DOHH2 (cell line): ENCODE data around the gene NUP50.

ENCODE experiments used
- H3F3A ChIP-seq: fragments of 200-600 bp; sonication (generic), shearing (Covaris generic); 2 replicates; pipeline ENCODE4 v1.6.0; 2016; ENCODE audit warnings: antibody characterized with exemption, mild to moderate bottlenecking; ENCODE audit not compliant: control insufficient read depth, insufficient read depth
- H3K27ac ChIP-seq: fragments of 200-600 bp; sonication (generic); 2 replicates; pipeline ENCODE4 v1.5.1; 2014; ENCODE audit warnings: low read depth, mild to moderate bottlenecking, low read length, moderate library complexity
- H3K27me3 ChIP-seq: fragments of 200-600 bp; sonication (generic); 2 replicates; pipeline ENCODE4 v1.6.1; 2014; ENCODE audit warnings: mild to moderate bottlenecking, low read length, mixed read lengths; ENCODE audit not compliant: control insufficient read depth
- H3K36me3 ChIP-seq: fragments of 200-600 bp; sonication (generic); 2 replicates; pipeline ENCODE4 v1.6.1; 2014; ENCODE audit warnings: mild to moderate bottlenecking, low read length, moderate library complexity, mixed read lengths; ENCODE audit not compliant: control insufficient read depth
- H3K4me1 ChIP-seq: fragments of 200-600 bp; sonication (generic); 2 replicates; pipeline ENCODE4 v1.6.1; 2014; ENCODE audit warnings: mild to moderate bottlenecking, low read length, mixed read lengths; ENCODE audit not compliant: control insufficient read depth
- H3K4me2 ChIP-seq: fragments of 200-600 bp; sonication (generic); 2 replicates; pipeline ENCODE4 v1.6.0; 2014; ENCODE audit warnings: mild to moderate bottlenecking, low read length, moderate library complexity
- H3K4me3 ChIP-seq: fragments of 200-600 bp; sonication (generic); 2 replicates; pipeline ENCODE4 v1.5.1; 2014; ENCODE audit warnings: mild to moderate bottlenecking, low read length, mixed read lengths
- H3K79me2 ChIP-seq: fragments of 200-600 bp; sonication (generic); 2 replicates; pipeline ENCODE4 v1.6.1; 2014; ENCODE audit warnings: mild to moderate bottlenecking, low read length, mixed read lengths; ENCODE audit not compliant: control insufficient read depth
- H3K9me2 ChIP-seq: fragments of 200-600 bp; sonication (generic); replicated peaks from 2 replicates; pipeline ENCODE4 v1.6.1; 2014; ENCODE audit warnings: mild to moderate bottlenecking, low read length, mixed read lengths; ENCODE audit not compliant: control insufficient read depth
- H3K9me3 ChIP-seq: fragments of 200-600 bp; sonication (generic); 2 replicates; pipeline ENCODE4 v1.6.1; 2014; ENCODE audit warnings: antibody characterized with exemption, low read length, mixed read lengths; ENCODE audit not compliant: control insufficient read depth, insufficient read depth
- H4K20me1 ChIP-seq: fragments of 200-600 bp; sonication (generic); 2 replicates; pipeline ENCODE4 v1.6.0; 2014; ENCODE audit warnings: low read depth, mild to moderate bottlenecking, antibody characterized with exemption, low read length, moderate library complexity; ENCODE audit not compliant: control insufficient read depth, insufficient read depth
- EZH2phosphoT487 ChIP-seq: fragments of 200-600 bp; sonication (generic); IDR thresholded peaks from 2 replicates; pipeline ENCODE4 v1.6.1; 2017; ENCODE audit warnings: borderline replicate concordance, mild to moderate bottlenecking, antibody characterized with exemption, low read length, moderate library complexity, mixed read lengths
- TF ChIP-seq, protein P1 (sequence below): fragments of 200-600 bp; sonication (generic); IDR thresholded peaks from one replicate; pipeline ENCODE4 v1.5.1; 2014; ENCODE audit warnings: antibody characterized with exemption, mild to moderate bottlenecking, low read depth, low read length; ENCODE audit not compliant: poor library complexity, severe bottlenecking

The NUP50 gene

DNA sequence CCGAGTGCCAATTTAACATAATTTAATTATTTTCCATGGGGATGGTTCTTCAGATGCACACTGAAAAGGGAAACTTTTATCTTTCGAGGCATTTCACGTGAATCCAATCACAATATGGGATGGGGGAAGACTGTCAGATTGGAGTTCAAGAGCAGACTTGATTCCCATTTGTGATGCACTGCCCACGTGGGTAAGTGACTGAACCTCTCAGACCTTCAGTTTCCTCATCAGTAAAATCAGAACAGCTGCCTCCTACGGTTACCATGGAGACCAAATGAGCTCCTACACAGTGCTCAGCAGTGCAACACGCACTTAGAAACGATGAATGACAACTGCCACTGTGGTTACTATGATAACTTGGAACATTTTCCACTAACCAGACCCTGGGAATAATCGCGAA, 55.3 kb downstream of the NUP50 start:
- no peaks in the 10 kb centered on the region for H3K36me3 ChIP-seq
- H3K79me2 ChIP-seq, result peaks cover 85% of the 10 kb centered on the region
- no peaks in the 10 kb centered on the region for H3K9me3 ChIP-seq
- H3K4me1 ChIP-seq, result peaks cover 25% of the 10 kb centered on the region
- no peaks in the 10 kb centered on the region for H3K27me3 ChIP-seq
- H3K4me3 ChIP-seq, result no peak overlapping the region
- no peak overlapping the region for H3K27ac ChIP-seq
- no peaks in the 10 kb centered on the region for H3K9me2 ChIP-seq
- no peaks in the 10 kb centered on the region for H3F3A ChIP-seq
- peaks cover 20% of the 10 kb centered on the region for H4K20me1 ChIP-seq
- TF ChIP-seq, protein P1, sequence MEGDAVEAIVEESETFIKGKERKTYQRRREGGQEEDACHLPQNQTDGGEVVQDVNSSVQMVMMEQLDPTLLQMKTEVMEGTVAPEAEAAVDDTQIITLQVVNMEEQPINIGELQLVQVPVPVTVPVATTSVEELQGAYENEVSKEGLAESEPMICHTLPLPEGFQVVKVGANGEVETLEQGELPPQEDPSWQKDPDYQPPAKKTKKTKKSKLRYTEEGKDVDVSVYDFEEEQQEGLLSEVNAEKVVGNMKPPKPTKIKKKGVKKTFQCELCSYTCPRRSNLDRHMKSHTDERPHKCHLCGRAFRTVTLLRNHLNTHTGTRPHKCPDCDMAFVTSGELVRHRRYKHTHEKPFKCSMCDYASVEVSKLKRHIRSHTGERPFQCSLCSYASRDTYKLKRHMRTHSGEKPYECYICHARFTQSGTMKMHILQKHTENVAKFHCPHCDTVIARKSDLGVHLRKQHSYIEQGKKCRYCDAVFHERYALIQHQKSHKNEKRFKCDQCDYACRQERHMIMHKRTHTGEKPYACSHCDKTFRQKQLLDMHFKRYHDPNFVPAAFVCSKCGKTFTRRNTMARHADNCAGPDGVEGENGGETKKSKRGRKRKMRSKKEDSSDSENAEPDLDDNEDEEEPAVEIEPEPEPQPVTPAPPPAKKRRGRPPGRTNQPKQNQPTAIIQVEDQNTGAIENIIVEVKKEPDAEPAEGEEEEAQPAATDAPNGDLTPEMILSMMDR, result no peak
- no peak for TF ChIP-seq EZH2phosphoT487
- H3K4me2 ChIP-seq, result no peak overlapping the region

DNA sequence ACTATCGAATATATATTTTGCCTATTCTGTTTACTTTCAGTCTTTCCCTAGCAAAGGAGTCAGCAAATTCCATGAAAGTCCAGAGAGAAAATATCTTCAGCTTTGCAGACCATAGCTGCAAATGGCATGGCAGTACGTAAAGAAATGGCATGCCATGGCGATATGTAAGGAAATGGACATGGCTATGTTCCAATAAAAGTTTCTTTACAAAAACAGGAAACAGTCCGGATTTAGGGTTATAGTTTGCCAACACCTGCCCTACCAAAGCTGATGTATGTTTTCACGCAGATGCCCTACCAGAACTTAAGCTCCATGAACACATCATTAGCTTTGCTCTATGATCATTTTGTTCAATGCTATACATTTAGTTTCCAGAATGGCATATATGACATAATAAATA, 57.5 kb downstream of the NUP50 start:
- TF ChIP-seq, protein P1, result no peak
- no peak for TF ChIP-seq EZH2phosphoT487
- Histone ChIP-seq H3F3A (no peaks in the 10 kb centered on the region), H3K27me3 (no peaks in the 10 kb centered on the region), H4K20me1 (peaks cover 18% of the 10 kb centered on the region), H3K9me3 (no peaks in the 10 kb centered on the region), H3K4me1 (peaks cover 20% of the 10 kb centered on the region), H3K27ac (no peak overlapping the region), H3K4me2 (no peak overlapping the region), H3K36me3 (no peaks in the 10 kb centered on the region), H3K4me3 (no peak overlapping the region), H3K79me2 (peaks cover 91% of the 10 kb centered on the region), H3K9me2 (no peaks in the 10 kb centered on the region)

DNA sequence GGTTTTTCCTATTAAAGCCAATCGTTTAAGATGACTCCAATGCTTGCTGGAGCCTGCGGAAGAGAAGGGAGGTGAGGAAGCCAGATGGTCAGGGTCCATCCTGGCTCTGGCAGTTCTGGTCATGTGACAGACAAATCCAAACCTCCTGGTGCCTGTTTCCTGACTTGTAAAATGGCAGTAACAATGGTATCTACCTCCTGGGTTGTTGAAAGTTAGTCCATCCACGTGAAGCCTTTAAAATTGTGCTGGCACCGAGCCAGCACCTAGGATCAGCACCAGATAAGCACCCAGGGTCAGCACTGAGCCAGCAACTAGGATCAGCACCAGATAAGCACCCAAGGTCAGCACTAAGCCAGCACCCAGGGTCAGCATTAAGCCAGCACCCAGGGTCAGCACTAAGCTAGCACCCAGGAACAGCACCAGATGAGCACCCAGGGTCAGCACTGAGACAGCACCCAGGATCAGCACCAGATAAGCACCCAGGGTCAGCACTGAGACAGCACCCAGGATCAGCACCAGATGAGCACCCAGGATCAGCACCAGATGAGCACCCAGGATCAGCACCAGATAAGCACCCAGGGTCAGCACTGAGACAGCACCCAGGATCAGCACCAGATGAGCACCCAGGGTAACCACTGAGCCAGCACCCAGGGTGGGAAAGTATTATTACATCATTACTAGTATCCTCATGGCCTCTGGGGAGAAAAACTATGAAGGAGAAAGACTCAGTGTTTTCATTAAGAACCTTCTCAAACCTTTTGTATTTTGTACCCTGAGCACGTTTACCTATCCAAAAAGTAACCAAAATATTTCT, 59.8 kb downstream of the NUP50 start:
- H3K9me3 ChIP-seq, result no peaks in the 10 kb centered on the region
- peaks cover 20% of the 10 kb centered on the region for H3K4me1 ChIP-seq
- no peak overlapping the region for H3K27ac ChIP-seq
- H3K36me3 ChIP-seq, result no peaks in the 10 kb centered on the region
- no peaks in the 10 kb centered on the region for H3F3A ChIP-seq
- H3K9me2 ChIP-seq, result no peaks in the 10 kb centered on the region
- H3K4me2 ChIP-seq, result no peak overlapping the region
- peaks cover 82% of the 10 kb centered on the region for H3K79me2 ChIP-seq
- no peaks in the 10 kb centered on the region for H3K27me3 ChIP-seq
- H4K20me1 ChIP-seq, result peaks cover 16% of the 10 kb centered on the region
- TF ChIP-seq EZH2phosphoT487, result no peak
- TF ChIP-seq, protein P1, result no peak
- no peak overlapping the region for H3K4me3 ChIP-seq
